ENCODE measurements around the gene RBM14.
"Not testable (repeated sequence)": the region's sequence is repeated elsewhere in the genome, so short reads cannot be mapped to it uniquely, and the experiment has no call there.

Gene RBM14

DNA sequence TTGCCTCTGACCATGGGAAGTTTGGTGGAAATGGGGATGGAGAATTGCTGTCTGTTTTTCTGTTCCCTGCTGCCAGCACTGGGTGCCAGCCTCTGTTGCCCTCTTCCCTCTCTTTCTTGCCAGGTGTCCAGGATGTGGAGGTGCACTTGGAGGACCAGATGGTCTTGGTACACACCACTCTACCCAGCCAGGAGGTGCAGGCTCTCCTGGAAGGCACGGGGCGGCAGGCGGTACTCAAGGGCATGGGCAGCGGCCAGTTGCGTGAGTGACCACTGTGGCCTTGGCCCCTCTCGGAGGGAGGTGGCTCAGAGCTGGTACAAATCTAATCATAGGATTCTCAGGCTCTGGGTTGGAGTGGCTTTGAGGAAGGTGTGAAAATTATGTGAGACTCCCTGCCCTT lies 17.4 kb upstream of the RBM14 start:
- H3K27ac ChIP-seq (ENCODE audit: low read length): no peak overlapping the region

DNA sequence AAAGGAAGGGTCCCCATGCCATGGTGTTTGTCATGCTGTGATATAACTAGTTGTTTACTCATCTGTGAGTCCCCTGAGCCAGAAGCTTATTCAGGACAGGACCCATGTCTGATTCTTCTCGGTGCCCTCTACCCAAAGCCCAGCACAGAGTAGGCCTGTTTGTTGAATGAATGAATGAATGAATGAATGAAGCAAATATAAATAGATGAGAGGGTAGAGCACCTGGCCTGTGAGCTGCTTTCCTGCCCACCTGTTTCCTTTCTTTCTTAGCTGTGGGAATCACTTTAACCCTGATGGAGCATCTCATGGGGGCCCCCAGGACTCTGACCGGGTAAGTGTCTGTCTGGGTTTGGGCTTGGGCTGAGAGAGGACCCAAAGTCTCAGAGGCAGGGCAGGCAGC lies 16.2 kb upstream of the RBM14 start:
- no peak overlapping the region for H3K9ac ChIP-seq (ENCODE audit: low read length in 2 of 2)
- H3K4me3 ChIP-seq (ENCODE audit: low read length in 2 of 2): no peak overlapping the region
- no peaks in the 10 kb centered on the region for H3K27me3 ChIP-seq (ENCODE audit: control insufficient read depth in 1 of 2, insufficient read depth in 2 of 2, low read length in 2 of 2)
- H3K9me3 ChIP-seq (ENCODE audit: control insufficient read depth in 2 of 2, low read length in 2 of 2): no peaks in the 10 kb centered on the region
- H3K27ac ChIP-seq (ENCODE audit: low read length): no peak overlapping the region
- peaks cover 12% of the 10 kb centered on the region for H3K4me1 ChIP-seq (ENCODE audit: control insufficient read depth, insufficient read depth, low read length)
- H3K36me3 ChIP-seq (ENCODE audit: control insufficient read depth in 2 of 2, insufficient read depth in 2 of 2, low read length in 2 of 2): peaks cover 22 to 24% of the 10 kb centered on the region in 2 donors

More for the DNA sequence above, 17.4 kb upstream of the RBM14 start:
- Histone ChIP-seq H3K9me3 (ENCODE audit: control insufficient read depth in 2 of 2, low read length in 2 of 2) (no peaks in the 10 kb centered on the region), H3K27me3 (ENCODE audit: control insufficient read depth in 1 of 2, insufficient read depth in 2 of 2, low read length in 2 of 2) (no peaks in the 10 kb centered on the region), H3K4me1 (ENCODE audit: control insufficient read depth, insufficient read depth, low read length) (peaks cover 23% of the 10 kb centered on the region), H3K4me3 (ENCODE audit: low read length in 2 of 2) (no peak overlapping the region), H3K9ac (ENCODE audit: low read length in 2 of 2) (no peak overlapping the region), H3K36me3 (ENCODE audit: control insufficient read depth in 2 of 2, insufficient read depth in 2 of 2, low read length in 2 of 2) (peaks cover 13 to 19% of the 10 kb centered on the region in 2 donors)

DNA sequence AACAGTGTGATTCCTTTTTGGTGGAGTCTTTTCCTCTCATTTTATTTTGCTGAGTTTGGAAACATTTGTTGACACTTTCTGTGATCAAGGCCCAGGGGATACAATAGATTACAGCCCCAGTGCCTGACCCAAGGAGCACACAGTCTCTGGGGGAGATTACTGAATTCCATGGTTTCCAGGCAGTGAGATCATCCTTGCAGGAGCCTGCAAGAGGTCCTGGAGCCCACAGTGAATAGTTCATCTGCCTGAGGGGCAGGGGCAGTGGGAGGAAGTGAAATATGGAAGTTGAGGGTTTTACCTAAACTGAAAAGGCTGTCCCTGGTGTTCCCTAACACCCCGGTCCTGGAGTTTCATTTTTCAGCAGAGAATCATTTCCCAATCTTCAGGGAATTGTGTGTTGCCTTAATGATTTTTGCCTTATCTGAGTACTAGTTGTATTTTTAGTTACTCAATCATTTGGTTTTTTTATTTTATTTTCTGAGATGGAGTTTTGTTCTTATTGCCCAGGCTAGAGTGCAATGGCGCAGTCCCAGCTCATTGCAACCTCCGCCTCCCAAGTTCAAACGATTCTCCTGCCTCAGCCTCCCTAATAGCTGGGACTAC lies 15.7 kb upstream of the RBM14 start:
- no peaks in the 10 kb centered on the region for H3K27me3 ChIP-seq (ENCODE audit: control insufficient read depth in 1 of 2, insufficient read depth in 2 of 2, low read length in 2 of 2)
- no peak overlapping the region for H3K4me3 ChIP-seq (ENCODE audit: low read length in 2 of 2)
- peaks cover 24 to 28% of the 10 kb centered on the region in 2 donors for H3K36me3 ChIP-seq (ENCODE audit: control insufficient read depth in 2 of 2, insufficient read depth in 2 of 2, low read length in 2 of 2)
- H3K4me1 ChIP-seq (ENCODE audit: control insufficient read depth, insufficient read depth, low read length): peaks cover 7% of the 10 kb centered on the region
- no peak overlapping the region for H3K27ac ChIP-seq (ENCODE audit: low read length)
- no peaks in the 10 kb centered on the region for H3K9me3 ChIP-seq (ENCODE audit: control insufficient read depth in 2 of 2, low read length in 2 of 2)
- no peak overlapping the region for H3K9ac ChIP-seq (ENCODE audit: low read length in 2 of 2)

DNA sequence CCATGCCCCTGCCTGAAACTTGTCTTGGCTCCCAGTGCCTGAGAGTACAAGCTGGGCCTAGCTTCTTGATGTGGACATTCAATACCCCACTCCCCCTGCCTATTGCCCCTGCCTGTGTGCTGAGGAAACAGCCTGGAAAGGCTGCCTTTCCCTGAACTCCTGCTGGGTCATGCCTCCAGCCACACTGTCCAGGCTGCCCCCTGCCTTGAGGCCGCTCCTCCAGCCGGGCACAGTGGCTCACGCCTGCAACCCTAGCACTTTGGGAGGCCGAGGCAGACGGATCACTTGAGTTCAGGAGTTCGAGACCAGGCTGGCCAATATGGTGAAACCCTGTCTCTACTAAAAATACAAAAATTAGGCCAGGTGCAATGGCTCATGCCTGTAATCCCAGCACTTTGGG lies 13.4 kb upstream of the RBM14 start:
- H3K4me1 ChIP-seq (ENCODE audit: control insufficient read depth, insufficient read depth, low read length): peaks cover 18% of the 10 kb centered on the region

DNA sequence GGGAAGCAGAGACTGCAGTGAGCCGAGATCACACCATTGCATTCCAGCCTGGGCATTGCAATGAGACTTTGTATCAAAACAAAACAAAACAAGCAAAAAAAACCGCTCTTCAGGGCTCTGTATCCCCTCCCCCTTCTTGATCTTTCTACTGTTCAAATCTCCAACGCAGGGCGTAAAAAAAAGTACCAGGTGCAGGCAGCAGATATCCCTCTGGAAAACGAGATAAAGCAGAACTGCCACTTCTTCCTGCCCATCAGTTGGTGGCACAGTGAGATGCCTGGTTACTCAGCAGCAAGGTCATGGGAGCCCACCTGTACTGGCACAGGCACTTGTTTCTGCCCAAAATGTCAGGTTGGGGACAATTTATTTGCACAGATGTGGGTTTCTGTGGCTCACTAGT lies 12.3 kb upstream of the RBM14 start:
- no peaks in the 10 kb centered on the region for H3K27me3 ChIP-seq (ENCODE audit: control insufficient read depth in 1 of 2, insufficient read depth in 2 of 2, low read length in 2 of 2)
- no peaks in the 10 kb centered on the region for H3K9me3 ChIP-seq (ENCODE audit: control insufficient read depth in 2 of 2, low read length in 2 of 2)
- no peak overlapping the region for H3K4me3 ChIP-seq (ENCODE audit: low read length in 2 of 2)
- H3K4me1 ChIP-seq (ENCODE audit: control insufficient read depth, insufficient read depth, low read length): peaks cover 19% of the 10 kb centered on the region
- H3K27ac ChIP-seq (ENCODE audit: low read length): no peak overlapping the region
- no peak overlapping the region for H3K9ac ChIP-seq (ENCODE audit: low read length in 2 of 2)
- peaks cover 21 to 31% of the 10 kb centered on the region in 2 donors for H3K36me3 ChIP-seq (ENCODE audit: control insufficient read depth in 2 of 2, insufficient read depth in 2 of 2, low read length in 2 of 2)

More for the DNA sequence above, 13.4 kb upstream of the RBM14 start:
- no peak overlapping the region for H3K27ac ChIP-seq (ENCODE audit: low read length)
- no peaks in the 10 kb centered on the region for H3K9me3 ChIP-seq (ENCODE audit: control insufficient read depth in 2 of 2, low read length in 2 of 2)
- no peaks in the 10 kb centered on the region for H3K27me3 ChIP-seq (ENCODE audit: control insufficient read depth in 1 of 2, insufficient read depth in 2 of 2, low read length in 2 of 2)
- peaks cover 24 to 31% of the 10 kb centered on the region in 2 donors for H3K36me3 ChIP-seq (ENCODE audit: control insufficient read depth in 2 of 2, insufficient read depth in 2 of 2, low read length in 2 of 2)
- no peak overlapping the region for H3K9ac ChIP-seq (ENCODE audit: low read length in 2 of 2)
- no peak overlapping the region for H3K4me3 ChIP-seq (ENCODE audit: low read length in 2 of 2)

DNA sequence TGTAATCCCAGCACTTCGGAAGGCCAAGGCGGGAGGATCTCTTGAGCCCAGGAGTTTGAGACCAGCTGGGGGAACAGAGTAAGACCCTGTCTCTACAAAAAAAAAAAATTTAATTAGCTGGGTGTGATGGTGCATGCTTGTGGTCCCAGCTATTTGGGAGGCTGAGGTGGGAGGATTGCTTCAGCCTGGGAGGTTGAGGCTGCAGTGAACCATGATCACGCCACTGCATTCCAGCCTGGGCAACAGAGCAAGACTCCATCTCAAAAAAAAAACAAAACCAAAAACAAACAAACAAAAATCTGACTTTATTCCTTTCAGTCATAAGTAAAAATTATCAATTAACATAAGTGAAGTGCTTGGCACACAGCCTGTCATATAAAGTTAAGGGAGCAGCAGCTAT lies 9.8 kb upstream of the RBM14 start:
- peaks cover 13 to 18% of the 10 kb centered on the region in 2 donors for H3K36me3 ChIP-seq (ENCODE audit: control insufficient read depth in 2 of 2, insufficient read depth in 2 of 2, low read length in 2 of 2)
- not testable (repeated sequence) for H3K9me3 ChIP-seq (ENCODE audit: control insufficient read depth in 2 of 2, low read length in 2 of 2); H3K9ac ChIP-seq (ENCODE audit: low read length in 2 of 2); H3K4me3 ChIP-seq (ENCODE audit: low read length in 2 of 2); H3K27me3 ChIP-seq (ENCODE audit: control insufficient read depth in 1 of 2, insufficient read depth in 2 of 2, low read length in 2 of 2)
- H3K27ac ChIP-seq (ENCODE audit: low read length): peak overlapping the region; percentile 86
- H3K4me1 ChIP-seq (ENCODE audit: control insufficient read depth, insufficient read depth, low read length): peaks cover 19% of the 10 kb centered on the region

DNA sequence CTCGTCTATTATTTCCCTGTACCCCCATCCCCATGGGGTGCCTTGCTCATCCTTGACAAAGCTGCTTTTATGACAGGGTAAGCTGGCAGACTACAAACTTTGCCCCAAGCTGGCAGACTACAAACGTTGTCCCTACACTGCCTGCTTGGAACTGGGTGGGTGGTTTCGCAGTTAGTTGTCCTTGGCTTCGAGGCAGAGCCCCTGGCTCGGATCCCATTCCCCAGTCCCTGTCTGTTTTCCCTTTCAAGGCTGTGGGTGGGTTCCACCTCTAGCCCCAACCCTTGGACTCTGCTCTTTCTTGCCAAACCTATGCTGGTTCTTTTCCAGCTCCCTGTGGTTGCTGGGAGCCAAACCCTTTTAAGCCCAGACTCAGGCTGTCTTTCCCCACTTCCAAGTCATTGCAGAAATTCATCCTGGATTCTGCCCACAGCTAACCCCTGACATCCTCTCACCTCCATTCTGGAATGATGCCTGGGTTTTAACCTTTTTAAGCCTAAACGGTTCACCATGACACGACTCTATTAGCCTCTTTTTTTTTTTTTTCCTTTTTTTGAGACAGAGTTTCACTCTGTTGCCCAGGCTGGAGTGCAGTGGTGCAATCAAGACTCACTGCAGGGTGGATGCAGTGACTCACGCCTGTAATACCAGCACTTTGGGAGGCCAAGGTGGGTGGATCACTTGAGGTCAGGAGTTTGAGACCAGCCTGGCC lies 9.2 kb upstream of the RBM14 start:
- Histone ChIP-seq H3K4me3 (ENCODE audit: low read length in 2 of 2) (no peak overlapping the region), H3K9me3 (ENCODE audit: control insufficient read depth in 2 of 2, low read length in 2 of 2) (no peaks in the 10 kb centered on the region), H3K36me3 (ENCODE audit: control insufficient read depth in 2 of 2, insufficient read depth in 2 of 2, low read length in 2 of 2) (peaks cover 11 to 18% of the 10 kb centered on the region in 2 donors), H3K27me3 (ENCODE audit: control insufficient read depth in 1 of 2, insufficient read depth in 2 of 2, low read length in 2 of 2) (no peaks in the 10 kb centered on the region), H3K9ac (ENCODE audit: low read length in 2 of 2) (no peak overlapping the region), H3K4me1 (ENCODE audit: control insufficient read depth, insufficient read depth, low read length) (peaks cover 14% of the 10 kb centered on the region), H3K27ac (ENCODE audit: low read length) (peak overlapping the region; percentile 86)

DNA sequence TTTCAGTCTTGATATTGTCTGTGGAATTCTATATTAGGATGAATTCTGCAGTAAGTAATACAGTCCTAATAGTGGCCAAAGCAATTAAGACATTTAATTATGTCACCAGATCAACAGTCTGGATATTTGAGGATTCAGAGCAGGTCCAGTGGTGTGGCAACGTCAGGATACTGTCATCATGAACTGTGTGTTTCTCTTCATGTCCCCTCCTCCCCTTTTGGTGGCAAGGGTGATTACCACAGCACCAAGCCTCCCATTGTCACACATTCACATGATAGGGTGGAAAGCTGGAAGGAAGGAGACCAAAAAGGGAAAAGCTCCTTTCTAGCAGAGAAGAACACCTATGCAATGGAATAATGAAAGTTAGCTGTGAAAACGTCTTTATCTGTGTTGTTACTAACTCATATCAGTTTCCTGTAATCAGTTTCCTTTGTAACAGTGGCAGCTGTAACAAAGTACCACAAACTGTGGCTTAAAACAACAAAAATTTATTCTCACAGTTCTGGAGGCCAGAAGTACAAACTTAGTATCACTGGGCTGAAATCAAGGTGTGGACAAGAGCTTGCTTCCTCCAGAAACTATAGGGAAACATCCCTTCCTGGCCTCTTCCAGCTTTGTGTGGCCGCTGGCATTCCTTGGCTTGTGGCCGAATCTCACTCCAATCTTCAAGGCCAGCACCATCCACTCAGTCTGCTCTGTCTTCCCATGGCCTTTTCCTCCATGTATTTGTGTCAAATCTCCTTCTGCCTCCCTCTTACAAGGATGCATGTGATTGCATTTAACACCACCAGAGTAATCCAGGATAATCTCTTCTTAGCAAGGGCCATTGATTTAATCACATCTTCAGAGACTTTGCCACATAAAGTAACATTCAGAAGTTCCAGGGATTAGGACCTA lies 6.5 kb upstream of the RBM14 start:
- Histone ChIP-seq H3K9me3 (ENCODE audit: control insufficient read depth in 2 of 2, low read length in 2 of 2) (no peaks in the 10 kb centered on the region), H3K27ac (ENCODE audit: low read length) (no peak overlapping the region), H3K9ac (ENCODE audit: low read length in 2 of 2) (no peak overlapping the region), H3K27me3 (ENCODE audit: control insufficient read depth in 1 of 2, insufficient read depth in 2 of 2, low read length in 2 of 2) (no peaks in the 10 kb centered on the region), H3K4me3 (ENCODE audit: low read length in 2 of 2) (no peak overlapping the region), H3K36me3 (ENCODE audit: control insufficient read depth in 2 of 2, insufficient read depth in 2 of 2, low read length in 2 of 2) (peaks cover 0 to 11% of the 10 kb centered on the region in 2 donors), H3K4me1 (ENCODE audit: control insufficient read depth, insufficient read depth, low read length) (peaks cover 13% of the 10 kb centered on the region)

DNA sequence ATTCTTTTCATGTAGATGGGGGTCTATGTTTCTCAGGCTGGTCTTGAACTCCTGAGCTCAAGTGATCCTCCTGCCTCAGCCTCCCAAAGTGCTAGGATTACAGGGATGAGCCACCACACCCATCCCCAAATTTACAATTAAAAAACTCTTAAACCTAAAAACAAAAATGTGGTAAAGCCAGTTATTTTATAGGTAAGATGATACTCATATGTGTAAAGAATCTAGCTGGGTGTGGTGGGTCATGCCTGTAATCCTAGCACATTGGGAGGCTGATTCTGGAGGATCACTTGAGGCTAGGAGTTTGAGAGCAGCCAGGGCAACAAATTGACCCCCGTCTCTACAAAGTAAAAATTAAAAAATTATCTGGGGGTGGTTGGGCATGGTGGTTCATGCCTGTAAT lies 4.0 kb upstream of the RBM14 start:
- H3K9ac ChIP-seq (ENCODE audit: low read length in 2 of 2): no peak overlapping the region
- H3K4me1 ChIP-seq (ENCODE audit: control insufficient read depth, insufficient read depth, low read length): peaks cover 10% of the 10 kb centered on the region
- H3K4me3 ChIP-seq (ENCODE audit: low read length in 2 of 2): no peak overlapping the region
- H3K9me3 ChIP-seq (ENCODE audit: control insufficient read depth in 2 of 2, low read length in 2 of 2): no peaks in the 10 kb centered on the region
- H3K27me3 ChIP-seq (ENCODE audit: control insufficient read depth in 1 of 2, insufficient read depth in 2 of 2, low read length in 2 of 2): no peaks in the 10 kb centered on the region
- H3K36me3 ChIP-seq (ENCODE audit: control insufficient read depth in 2 of 2, insufficient read depth in 2 of 2, low read length in 2 of 2): no peaks in the 10 kb centered on the region
- no peak overlapping the region for H3K27ac ChIP-seq (ENCODE audit: low read length)

DNA sequence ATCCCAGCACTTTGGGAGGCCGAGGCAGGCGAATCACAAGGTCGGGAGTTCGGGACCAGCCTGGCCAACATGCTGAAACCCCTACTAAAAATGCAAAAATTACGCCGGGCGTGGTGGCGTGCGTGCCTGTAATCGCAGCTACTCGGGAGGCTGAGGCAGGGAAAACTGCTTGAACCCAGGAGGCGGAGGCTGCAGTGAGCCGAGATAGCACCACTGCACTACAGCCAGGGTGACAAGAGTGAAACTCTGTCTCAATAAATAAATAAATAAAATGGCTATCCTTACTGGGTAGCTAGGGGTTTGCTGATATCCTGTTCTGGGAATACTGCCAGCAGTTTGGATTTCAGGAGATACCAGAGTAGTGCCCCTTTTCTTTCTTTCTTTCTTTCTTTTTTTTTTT lies 2.4 kb upstream of the RBM14 start:
- no peaks in the 10 kb centered on the region for H3K9me3 ChIP-seq (ENCODE audit: control insufficient read depth in 2 of 2, low read length in 2 of 2)
- H3K27me3 ChIP-seq (ENCODE audit: control insufficient read depth in 1 of 2, insufficient read depth in 2 of 2, low read length in 2 of 2): no peaks in the 10 kb centered on the region
- H3K27ac ChIP-seq (ENCODE audit: low read length): no peak overlapping the region
- no peak overlapping the region for H3K9ac ChIP-seq (ENCODE audit: low read length in 2 of 2)
- H3K4me3 ChIP-seq (ENCODE audit: low read length in 2 of 2): no peak overlapping the region
- H3K36me3 ChIP-seq (ENCODE audit: control insufficient read depth in 2 of 2, insufficient read depth in 2 of 2, low read length in 2 of 2): no peaks in the 10 kb centered on the region
- H3K4me1 ChIP-seq (ENCODE audit: control insufficient read depth, insufficient read depth, low read length): peaks cover 18% of the 10 kb centered on the region
